GM19240 (cell line): ENCODE data around the gene CCR9.

Source experiments
- DNase-seq: peaks from one replicate; pipeline ENCODE4 v3.0.0; 2011; ENCODE audit warnings: low spot score; ENCODE audit not compliant: insufficient read length

CCR9 gene

GRCh38 chr3:45872569-45872968 lies 13.8 kb upstream of the CCR9 start:
- DNase-seq: no peak

GRCh38 chr3:45873036-45873435 lies 13.3 kb upstream of the CCR9 start:
- DNase-seq: no peak

- no peak for DNase-seq
Measured at GRCh38 chr3:45873638-45874037, 12.7 kb upstream of the CCR9 start.

GRCh38 chr3:45874677-45875346 lies 11.5 kb upstream of the CCR9 start:
- DNase-seq: no peak

GRCh38 chr3:45878124-45878523 lies 8.2 kb upstream of the CCR9 start:
- no peak for DNase-seq

GRCh38 chr3:45880725-45881077 lies 5.6 kb upstream of the CCR9 start:
- no peak for DNase-seq

GRCh38 chr3:45881078-45882022 lies 5.0 kb upstream of the CCR9 start:
- no peak for DNase-seq

- no peak for DNase-seq
Measured at GRCh38 chr3:45884368-45885201, 1.8 kb upstream of the CCR9 start.

GRCh38 chr3:45887285-45887684 lies 942 bp downstream of the CCR9 start:
- DNase-seq: no peak

- no peak for DNase-seq
Measured at GRCh38 chr3:45887759-45888511, 1.6 kb downstream of the CCR9 start.

GRCh38 chr3:45889337-45889736 lies 3.0 kb downstream of the CCR9 start:
- DNase-seq: no peak

GRCh38 chr3:45890405-45890804 lies 4.1 kb downstream of the CCR9 start:
- DNase-seq: no peak

GRCh38 chr3:45892161-45892560 lies 5.8 kb downstream of the CCR9 start:
- no peak for DNase-seq

GRCh38 chr3:45894015-45894414 lies 7.7 kb downstream of the CCR9 start:
- DNase-seq: no peak

- no peak for DNase-seq
Measured at GRCh38 chr3:45895686-45896468, 9.5 kb downstream of the CCR9 start.

- no peak for DNase-seq
Measured at GRCh38 chr3:45896956-45897355, 10.6 kb downstream of the CCR9 start.

GRCh38 chr3:45904931-45905330 lies 18.6 kb downstream of the CCR9 start:
- DNase-seq: no peak

GRCh38 chr3:45905755-45906154 lies 19.4 kb downstream of the CCR9 start:
- no peak for DNase-seq

- no peak for DNase-seq
Measured at GRCh38 chr3:45906681-45907407, 20.5 kb downstream of the CCR9 start.
